ENCODE results near the gene SRA1. TPM values are rescaled to one million over a fixed set of nuclear protein-coding genes. Genes with fewer than 3 reads are reported as not detected.

The SRA1 gene
- total and polyA plus RNA-seq, 9 of the 15 experiments (the other 6 are each of a cell fraction or from before 2014, with no cell fraction given) = 24.1 to 47.4 (median 41.3) TPM

GRCh38 chr5:140557136-140557805 is at the start of gene SRA1 (continued):
- TF ChIP-seq ZBTB9 (CRISPR knock-in tag; IDR thresholded peaks at IDR 0.05) (no peak), TSC22D4 (tag; IDR thresholded peaks at IDR 0.05) (no peak), IFI16 (CRISPR knock-in tag; IDR thresholded peaks at IDR 0.05) (no peak), CREB3 (tag; conservative IDR thresholded peaks at IDR 0.05; ENCODE audit: low read depth) (0 out of 2 replicates have a peak, but pooled peaks have one; percentile 29), SOX6 (IDR thresholded peaks at IDR 0.05) (no peak), SRSF1 (IDR thresholded peaks at IDR 0.05; ENCODE audit: low read depth, low read length) (no peak), RFX5 (IDR thresholded peaks at IDR 0.05; ENCODE audit: low read depth, low read length) (no peak), ZNF184 (CRISPR knock-in tag; IDR thresholded peaks at IDR 0.05) (no peak), ETV1 (tag; conservative IDR thresholded peaks at IDR 0.05; ENCODE audit: low read depth) (peak; percentile 91), ZBTB2 (IDR thresholded peaks at IDR 0.05) (no peak), SNRNP70 (optimal IDR thresholded peaks at IDR 0.05; ENCODE audit: low read depth, low read length) (no peak), LCOR (CRISPR knock-in tag; IDR thresholded peaks at IDR 0.05) (peak; percentile 74; the same call in 1 of the 2 replicates), PKNOX1 (IDR thresholded peaks at IDR 0.05) (no peak), THAP12 (CRISPR knock-in tag; IDR thresholded peaks at IDR 0.05) (no peak; the same call in 1 of the 2 replicates), E2F6 (IDR thresholded peaks at IDR 0.05; ENCODE audit: borderline replicate concordance in 1 of 2, extremely low read depth in 1 of 2, insufficient read depth in 1 of 2, insufficient read length in 1 of 2, low read depth in 1 of 2, low read length in 1 of 2, poor library complexity in 1 of 2, severe bottlenecking in 1 of 2) (peak in 1 of 2 experiments; percentile 75), BCOR (IDR thresholded peaks at IDR 0.05) (no peak), GATA2 (CRISPR knock-in tag; IDR thresholded peaks at IDR 0.05) (no peak), PML (IDR thresholded peaks at IDR 0.05; ENCODE audit: low read length) (peak; percentile 79)
